Measurements from ENCODE around the gene RAB9A.
"Not testable (repeated sequence)": the region's sequence is repeated elsewhere in the genome, so short reads cannot be mapped to it uniquely, and the experiment has no call there.

RAB9A gene

DNA sequence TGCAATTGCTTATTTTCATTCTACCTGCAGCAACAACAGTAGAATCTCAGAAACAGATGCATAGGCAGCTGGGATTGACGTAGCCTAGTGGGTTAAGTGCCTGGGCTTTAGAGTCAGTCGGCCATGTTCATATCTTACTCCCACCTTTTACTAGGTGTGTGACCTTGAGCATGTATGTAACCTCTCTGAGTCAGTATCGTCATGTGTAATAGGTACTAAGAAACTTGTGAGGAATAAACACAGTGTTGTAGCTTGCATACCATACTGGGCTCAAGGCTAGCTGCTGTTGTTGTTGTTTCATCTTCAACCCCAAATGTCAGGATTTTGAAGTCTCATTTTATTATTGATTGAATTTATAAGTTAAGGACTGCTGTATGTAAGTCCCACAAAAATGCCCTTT, 14.2 kb downstream of the RAB9A start:
- no peak for DNase-seq

DNA sequence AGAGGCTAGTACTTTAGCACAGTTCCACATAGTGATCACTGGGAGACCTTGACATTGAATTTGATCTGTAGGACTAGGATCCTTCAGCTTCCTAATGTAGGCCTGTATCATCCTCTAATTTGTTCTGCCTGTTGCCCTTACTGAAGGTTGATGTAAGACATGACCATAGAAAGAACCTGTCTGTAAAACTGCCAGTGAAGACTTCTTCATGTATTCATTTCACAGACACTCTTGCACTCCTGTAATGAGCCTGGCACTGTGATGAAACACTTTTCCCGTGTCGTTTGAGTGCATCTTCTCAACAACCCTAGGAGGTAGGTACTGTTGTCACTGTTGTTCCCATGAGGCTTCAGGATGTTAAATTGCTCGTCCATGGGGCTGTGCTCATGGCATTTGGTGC, 14.7 kb downstream of the RAB9A start:
- DNase-seq, result no peak

DNA sequence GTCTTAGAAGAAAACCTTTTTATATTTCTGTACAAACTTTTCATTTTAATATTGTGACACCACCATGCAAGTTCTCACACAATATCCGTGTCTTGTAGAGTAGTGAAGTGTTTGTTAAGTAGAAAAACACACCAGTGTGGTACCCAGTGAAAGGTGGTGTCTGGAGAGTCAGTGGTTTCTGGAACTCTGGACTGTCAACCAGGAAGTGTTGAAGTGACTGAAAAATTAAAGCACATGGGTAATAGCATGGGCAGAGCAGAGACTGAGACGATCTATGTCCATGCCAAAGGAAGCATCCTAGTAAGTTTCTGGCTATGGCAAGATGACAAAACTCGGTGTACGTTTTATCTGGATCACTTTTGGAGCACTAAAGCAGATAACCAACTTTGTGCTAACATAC, 22.2 kb downstream of the RAB9A start:
- no peak for DNase-seq

DNA sequence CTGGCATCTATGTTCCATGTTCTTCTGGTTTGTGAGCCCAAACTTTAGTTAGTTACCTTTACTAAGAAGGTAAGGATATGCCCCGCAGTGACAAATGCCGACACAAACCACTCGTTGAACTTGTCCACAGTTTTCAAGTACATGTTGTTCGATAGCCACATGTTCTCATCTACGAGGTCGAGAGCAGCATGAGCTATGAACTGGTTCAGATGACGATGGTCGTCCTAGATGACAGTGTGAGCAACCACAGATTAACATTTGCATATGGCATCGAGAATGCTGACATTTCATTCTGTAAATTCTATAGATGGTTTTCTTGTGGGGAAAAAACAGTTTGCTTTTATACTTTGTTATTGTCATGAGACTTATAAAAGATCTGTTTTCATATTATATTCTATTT, 27.5 kb downstream of the RAB9A start:
- no peak for DNase-seq

DNA sequence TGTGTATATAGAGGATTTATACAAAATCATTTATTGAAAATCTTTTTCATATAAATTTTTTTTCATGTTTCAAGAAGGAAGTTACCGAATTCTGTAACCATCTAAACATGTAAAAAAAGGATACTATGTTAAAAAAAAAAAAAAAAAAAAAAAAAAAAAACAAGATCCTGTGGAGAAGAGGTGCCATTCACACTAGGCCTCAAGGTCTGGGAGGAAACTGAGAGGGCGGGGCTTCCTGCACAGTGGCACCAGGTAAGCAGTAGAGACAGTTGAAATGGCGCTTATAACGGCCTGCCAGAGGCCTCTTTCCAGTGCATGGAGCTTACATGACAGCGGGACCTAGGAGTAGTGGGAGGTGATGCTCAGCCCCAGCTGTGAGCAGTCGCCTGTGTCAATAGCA, 28.0 kb downstream of the RAB9A start:
- no peak for DNase-seq

DNA sequence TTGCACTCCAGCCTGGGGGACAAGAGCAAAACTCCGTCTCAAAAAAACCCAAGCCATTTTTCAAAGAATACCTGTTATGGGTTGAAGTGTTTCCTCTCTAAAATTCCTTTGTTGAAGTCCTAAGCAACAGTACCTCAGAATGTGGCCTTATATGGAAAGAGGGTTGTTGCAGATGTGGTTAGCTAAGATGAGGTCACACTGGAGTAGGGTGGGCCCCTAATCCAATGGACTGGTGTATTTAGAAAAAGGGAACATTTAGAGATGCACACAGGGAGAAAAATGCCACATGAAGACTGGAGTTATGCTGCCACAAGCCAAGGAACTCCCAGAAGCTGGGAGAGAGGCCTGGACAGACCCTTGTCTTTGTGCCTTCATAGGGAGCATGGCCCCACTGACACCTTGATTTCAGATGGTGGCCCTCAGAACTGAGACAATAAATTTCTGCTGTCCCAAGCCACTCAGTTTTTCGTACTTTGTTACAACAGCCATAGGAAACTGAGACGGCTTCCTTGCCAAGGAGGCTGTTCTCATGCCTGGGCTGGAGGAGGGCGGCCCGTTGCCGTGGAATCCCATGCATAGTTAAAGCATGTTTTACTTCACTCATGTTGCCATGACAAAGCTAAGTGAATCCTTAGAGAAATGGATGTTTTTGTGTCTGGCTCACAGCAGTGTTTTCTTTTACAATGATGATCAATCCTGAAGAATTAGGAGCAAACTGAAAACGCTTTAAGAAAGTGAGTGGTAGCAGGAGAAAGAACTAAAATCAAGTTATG, 29.0 kb downstream of the RAB9A start:
- no peak for DNase-seq

DNA sequence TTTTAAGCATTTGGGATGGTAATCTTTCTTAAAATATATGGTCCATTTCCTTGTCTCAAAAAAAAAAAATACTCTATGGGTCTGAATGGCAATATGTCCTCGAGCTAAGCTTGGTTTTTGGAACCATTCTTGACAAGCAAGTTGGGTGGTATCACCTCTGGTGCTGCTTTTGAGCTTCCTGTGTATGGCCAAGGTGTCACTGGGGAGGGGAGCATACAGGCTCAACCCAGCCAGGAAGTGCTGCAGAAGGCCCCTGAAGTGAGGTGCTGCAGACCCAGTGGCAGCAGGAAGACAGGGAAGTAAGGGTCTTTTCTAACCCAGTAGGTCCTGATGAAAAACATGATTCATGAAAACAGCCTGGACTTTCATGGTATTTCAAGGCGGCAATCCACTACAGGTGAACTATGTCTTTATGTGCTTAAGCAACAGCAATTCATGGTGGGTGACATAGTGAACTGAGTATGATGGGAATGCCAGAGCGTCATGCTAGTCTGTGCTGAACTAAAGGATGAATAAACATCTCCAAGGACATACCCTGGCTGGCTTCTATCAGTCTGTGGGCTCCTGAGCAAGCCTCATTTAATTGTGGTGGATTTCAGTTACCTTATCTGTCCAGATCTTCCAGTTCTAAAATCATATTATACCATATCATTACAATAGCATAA, 30.4 kb downstream of the RAB9A start:
- no peak for DNase-seq

DNA sequence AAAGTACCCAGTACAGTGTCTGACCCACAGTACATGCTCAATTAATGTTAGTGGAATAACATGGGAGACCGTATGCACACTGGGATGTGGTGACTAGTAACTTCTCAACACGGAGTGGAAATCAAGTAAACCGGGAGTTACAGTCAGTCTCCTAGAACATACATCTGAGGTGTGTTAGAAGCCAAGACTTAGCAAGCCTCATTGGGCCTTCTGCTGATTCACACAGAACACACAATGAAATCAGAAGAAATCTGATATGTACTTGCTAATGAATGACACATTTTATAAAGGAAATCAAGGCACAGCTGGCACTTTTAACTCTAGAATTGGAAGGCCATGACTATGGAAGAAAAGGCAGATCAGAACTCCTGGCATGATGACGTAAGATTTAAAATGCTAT, 32.4 kb downstream of the RAB9A start:
- no peak for DNase-seq

DNA sequence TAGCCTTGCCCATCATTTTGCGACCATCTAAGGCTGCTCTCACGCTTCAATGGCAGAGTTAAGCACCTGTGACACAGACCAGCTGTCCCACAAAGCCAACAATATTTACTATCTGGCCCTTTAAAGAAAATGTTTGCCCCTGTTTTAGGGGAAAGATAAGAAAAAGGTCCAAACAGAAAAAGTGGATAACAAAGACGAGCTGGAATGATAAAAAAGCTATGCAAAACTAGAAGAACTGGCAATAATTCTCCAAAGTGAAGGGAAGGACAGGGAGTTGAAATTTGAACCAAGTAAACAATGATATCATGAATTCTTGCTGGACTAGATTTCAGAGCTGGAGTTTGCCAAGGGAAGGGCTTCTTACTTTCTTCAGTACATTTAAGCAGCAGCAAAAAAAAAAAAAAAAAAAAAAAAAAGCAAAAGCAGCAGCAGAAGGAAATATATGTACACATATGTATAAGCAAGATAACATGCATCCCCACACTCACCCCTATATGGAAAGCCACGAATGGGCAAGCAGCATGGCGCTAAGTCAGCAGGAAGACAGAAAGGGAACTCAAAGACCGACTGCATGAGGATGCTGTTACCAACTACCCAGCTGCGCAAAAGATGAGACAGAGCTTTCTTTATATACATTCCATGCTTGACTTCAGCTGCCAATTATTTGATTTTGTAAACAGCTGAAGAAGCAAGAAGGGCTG, 33.0 kb downstream of the RAB9A start:
- no peak for DNase-seq

DNA sequence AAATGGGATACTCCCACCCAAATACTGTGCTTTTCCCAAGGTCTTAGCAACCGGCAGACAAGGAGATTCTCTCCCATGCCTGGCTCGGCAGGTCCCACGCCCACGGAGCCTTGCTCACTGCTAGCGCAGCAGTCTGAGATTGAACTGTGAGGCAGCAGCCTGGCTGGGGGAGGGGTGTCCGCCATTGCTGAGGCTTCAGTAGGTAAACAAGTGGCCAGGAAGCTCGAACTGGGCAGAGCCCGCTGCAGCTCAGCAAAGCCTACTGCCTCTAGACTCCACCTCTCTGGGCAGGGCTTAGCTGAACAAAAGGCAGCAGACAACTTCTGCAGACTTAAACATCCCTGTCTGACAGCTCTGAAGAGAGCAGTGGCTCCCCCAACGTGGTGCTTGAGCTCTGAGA, 36.0 kb downstream of the RAB9A start:
- peak; percentile 52 for DNase-seq

DNA sequence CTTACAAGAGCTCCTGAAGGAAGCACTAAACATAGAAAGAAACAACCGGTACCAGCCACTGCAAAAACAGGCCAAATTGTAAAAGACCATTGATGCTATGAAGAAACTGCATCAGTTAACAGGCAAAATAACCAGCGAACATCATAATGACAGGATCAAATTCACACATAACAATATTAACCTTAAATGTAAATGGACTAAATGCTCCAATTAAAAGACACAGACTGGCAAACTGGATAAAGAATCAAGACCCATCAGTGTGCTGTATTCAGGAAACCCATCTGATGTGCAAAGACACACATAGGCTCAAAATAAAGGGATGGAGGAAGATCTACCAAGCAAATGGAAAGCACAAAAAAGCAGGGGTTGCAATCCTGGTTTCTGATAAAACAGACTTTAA, 37.7 kb downstream of the RAB9A start:
- DNase-seq, result not testable (repeated sequence)

DNA sequence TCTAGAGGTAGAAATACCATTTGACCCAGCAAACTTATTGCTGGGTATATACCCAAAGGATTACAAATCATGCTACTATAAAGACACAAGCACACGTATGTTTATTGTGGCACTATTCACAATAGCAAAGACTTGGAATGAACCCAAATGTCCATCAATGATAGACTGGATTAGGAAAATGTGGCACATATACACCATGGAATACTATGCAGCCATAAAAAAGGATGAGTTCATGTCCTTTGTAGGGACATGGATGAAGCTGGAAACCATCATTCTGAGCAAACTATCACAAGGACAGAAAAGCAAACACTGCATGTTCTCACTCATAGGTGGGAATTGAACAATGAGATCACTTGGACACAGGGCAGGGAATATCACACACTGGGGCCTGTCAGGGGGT, 41.6 kb downstream of the RAB9A start:
- DNase-seq, result not testable (repeated sequence)

DNA sequence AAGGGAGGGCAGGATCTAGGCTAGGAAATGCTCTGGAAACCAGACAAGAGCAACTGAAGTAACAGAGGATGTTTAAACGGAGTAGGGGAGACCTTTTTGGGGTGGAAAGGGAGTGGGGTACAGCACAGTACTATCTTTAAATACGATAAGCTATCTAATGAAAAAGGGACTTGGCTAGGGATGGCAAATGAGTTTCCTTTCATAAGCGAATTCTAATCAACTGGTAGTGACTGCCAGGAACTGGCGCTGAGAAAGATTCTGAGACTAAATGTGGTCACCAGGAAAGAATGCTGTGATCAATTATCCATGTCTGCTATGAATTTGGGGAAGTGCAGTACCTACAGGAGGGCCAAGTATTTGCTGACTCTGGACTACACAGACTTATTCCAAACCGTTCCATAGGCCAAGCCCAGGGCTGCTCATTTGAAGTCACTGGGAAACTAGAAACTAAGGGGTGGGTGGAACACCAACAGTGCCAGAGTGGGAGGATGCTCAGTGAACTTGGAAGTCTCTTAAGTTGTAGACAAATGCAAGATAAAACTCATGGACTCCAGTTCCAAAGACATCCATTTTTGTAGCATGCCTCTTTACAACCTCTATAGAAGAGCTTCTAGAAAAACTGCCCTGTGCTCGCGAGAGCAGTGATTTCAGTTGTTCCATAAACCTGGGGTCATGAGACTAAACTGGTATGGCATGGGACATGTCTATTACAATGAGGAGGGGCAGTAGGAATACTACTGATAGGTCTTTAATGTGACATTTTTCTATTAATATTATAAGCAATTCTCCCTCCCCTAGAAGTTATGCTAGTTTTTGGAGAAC, 43.5 kb downstream of the RAB9A start:
- DNase-seq, result no peak

DNA sequence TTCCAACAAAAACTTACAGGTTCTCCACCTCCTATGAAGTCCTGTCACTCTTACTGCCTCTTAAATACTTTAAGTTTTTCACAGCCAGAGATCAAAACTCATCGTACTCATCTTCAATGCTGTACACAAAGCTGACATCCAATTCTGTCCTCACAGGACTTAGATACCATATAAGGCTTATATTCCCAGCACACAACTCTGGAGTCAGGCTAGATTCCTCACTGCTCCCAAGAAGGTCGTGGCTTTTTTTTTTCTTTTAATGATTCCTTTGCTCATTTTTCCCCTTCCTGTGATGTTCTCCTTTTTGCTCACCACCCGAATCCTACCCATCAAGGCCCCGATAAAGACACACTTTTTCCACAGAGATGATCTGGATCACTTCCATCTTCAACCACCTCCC, 44.6 kb downstream of the RAB9A start:
- no peak for DNase-seq

DNA sequence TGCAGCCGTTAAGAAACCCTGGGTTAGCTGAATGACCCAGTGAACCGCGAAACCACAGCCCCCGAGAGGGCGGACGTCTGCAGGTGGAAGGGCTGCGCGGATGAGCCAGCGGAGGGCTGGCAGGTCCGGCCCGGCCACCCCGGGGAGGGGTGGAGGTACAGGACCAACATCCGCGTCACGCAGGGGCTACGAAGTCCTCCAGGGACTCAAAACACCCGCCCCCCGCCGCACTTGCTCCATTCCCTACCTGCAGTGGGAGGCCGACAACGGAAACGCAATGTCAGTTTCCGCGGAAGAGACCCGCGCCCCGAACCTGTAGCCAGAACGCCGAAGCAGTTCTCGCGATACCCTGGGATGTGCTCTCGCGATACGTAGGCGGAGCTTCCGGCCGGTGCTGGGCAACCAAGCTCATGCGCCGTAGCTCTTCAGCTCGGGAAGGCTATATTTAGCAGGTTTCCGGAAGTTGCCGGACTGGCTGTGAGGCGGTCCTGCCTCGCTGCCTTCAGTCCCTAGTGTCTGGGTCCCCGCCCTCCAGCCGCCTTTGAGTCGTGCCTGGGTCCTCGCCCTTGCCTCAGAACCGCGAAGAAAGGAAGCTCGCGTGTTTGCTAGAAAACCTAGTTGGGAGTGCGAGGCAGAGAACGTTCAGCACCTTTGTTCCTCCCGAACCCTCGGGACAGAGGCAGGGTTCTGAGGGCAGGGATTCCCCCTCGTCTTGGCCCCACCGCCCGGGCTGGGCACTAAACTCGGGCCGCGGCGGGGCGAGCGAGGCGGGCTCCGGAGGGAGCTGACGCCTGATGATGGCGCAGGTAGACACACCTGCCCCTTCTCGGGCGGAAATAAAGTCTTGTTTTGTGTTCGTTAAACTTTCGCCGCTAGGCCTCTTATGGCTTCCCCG, 45.6 kb downstream of the RAB9A start, which contains the start of the genes OFD1 and TRAPPC2:
Gene OFD1 (plus strand): TSS at position 471 of the 895 bp plus-strand sequence. CDS start 324 bp downstream, at position 795.
Gene TRAPPC2 (minus strand): TSS at position 343 of the 895 bp plus-strand sequence. CDS start 14,657 bp downstream, outside the sequence.
- DNase-seq, result peak; percentile 90

DNA sequence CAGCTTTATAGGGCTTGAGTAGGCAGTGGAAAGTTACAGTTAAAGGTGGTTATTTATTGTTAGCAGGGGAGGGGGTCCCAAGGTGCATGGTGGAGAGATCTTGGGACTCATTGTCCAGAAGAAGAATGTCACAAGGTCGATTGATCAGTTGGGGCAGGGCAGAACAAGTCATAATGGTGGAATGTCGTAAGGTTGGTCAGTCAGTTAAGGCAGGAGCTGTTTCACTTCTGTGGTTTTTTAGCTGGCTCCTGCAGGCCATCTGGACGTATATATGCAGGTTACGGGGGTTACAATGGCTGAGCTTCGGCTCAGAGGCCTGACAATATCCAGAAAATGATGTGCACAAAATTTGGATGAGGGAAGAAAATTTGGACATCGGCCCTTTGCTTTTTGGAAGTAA, 52.8 kb downstream of the RAB9A start:
- DNase-seq, result no peak

DNA sequence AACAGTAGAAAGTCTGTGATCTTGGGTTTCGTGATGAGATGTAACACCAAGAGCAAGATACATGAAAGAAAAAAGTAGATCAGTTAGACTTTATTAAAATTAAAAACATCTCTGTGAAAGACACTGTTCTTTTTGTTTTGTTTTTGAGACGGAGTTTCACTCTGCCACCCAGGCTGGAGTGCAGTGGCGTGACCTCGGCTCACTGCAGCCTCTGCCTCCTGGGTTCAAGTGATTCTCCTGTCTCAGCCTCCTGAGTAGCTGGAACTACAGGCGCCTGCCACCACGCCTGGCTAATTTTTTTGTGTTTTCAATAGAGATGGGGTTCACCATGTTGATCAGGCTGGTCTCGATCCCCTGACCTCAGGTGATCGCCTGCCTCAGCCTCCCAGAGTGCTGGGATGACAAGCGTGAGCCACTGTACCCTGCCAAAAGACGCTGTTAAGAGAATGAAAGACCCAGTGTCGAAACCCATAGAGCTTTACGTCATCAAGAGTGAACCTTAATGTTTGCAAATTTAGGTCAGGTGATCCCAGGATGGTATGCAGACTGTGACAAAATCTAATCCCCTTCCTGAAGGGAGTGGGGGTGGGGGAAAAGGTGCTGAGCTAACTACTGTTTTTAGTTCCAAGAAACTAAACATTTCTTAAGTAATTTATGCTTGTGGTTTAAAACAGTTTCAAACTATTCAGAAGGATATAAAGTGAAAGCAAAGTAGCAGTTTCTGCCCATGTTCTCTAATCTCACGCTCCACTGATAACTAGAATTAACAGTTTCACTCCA, 53.7 kb downstream of the RAB9A start:
- peak; percentile 53 for DNase-seq

DNA sequence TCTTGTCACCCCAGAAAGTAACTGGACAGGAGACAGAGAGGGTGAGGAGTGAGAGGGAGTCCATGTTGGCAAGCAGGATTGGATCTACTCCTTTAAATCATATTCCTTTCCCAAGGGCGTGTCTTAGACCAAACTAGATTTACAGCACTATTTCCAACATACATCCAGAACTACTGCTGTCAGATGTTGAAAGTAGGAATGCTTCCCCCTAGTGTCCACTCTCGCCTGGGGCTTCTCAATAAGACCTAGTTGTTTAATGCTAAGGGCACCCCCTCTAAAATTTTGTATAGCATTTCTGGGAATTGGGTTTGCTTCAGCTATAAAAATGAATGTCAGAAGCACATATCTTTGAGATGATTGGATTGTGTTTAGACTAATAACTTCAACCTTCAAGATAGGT, 58.9 kb downstream of the RAB9A start:
- DNase-seq, result no peak

DNA sequence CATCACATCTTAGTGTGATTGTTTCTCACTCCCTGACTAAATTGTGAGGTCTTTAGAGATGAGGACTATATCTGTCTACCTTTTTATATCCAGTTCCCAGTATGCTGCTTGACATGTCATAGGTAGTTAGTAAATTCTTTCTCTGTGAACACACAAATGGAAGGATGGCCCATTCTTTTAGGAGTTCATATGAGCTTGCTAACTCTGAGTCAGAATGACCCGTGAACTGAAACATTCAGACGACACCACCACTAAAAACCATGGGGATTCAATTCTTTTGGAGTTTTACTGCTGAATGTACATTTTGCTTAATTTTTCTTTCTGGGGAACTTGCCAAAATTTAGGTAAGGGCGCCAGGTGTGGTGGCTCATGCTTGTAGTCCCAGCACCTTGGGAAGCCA, 59.6 kb downstream of the RAB9A start:
- no peak for DNase-seq

DNA sequence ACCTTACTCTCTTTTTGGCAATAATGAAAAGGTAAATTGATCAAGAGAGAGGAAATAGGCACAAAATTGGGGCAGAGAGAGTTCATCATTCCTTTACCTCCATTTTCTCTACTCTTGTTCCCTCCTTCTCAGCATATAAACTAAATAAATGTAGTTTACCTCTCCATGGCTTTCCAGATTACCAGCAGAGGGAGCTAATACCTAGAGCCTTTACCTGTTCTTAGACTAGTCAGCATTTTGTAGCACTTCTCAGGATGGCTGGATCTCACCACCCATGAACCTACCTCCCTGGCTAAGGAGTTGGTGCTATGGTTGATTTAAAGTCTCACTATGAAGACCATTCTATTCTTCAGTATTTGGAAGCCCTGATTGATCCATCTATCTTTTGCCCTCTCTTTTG, 61.3 kb downstream of the RAB9A start:
- DNase-seq, result no peak

DNA sequence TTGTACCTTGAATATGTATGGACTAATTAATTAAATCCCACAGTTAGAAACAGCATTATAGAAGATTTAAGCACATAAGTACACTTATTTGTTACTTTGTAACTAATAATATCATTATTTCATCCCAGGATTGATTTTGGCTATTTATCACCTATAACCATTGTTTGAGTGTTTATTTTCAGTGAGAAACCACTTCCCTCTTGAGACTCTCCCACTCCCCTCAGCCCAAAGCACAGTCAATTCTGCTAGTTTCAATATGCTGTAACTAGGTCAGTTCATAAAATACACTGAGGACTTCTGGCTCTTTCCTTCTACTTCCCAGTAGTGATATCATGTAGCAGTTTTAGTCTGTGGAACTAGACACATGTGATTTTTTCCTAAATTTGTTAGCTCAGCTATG, 61.9 kb downstream of the RAB9A start:
- no peak for DNase-seq
